Ishikawa (cell line): ENCODE data around the gene SERPINA10.

ENCODE experiments used
- CEBPB ChIP-seq: IDR thresholded peaks from 2 replicates; pipeline ENCODE4 v1.6.1; 2012
- CREB1 ChIP-seq: IDR thresholded peaks from 2 replicates; pipeline ENCODE4 v1.6.1; 2012; ENCODE audit warnings: low read depth
- EGR1 ChIP-seq: IDR thresholded peaks from 2 replicates; pipeline ENCODE4 v1.6.1; 2012
- EP300 ChIP-seq: IDR thresholded peaks from 2 replicates; pipeline ENCODE4 v1.6.1; 2012; ENCODE audit warnings: borderline replicate concordance
- FOXM1 ChIP-seq: IDR thresholded peaks from 2 replicates; pipeline ENCODE4 v1.6.1; 2012; ENCODE audit warnings: low read depth, borderline replicate concordance
- NFIC ChIP-seq: IDR thresholded peaks from 2 replicates; pipeline ENCODE4 v1.6.1; 2012
- RAD21 ChIP-seq: IDR thresholded peaks from 2 replicates; pipeline ENCODE4 v1.6.1; 2012; ENCODE audit warnings: low read depth
- TAF1 ChIP-seq: IDR thresholded peaks from 2 replicates; pipeline ENCODE4 v1.6.1; 2012; ENCODE audit warnings: low read depth, mild to moderate bottlenecking
- TCF12 ChIP-seq: IDR thresholded peaks from 2 replicates; pipeline ENCODE4 v1.6.1; 2012; ENCODE audit warnings: low read depth
- TEAD4 ChIP-seq: IDR thresholded peaks from 2 replicates; pipeline ENCODE4 v1.6.1; 2012
- YY1 ChIP-seq: IDR thresholded peaks from 2 replicates; pipeline ENCODE4 v1.6.1; 2012; ENCODE audit warnings: low read depth
- TF ChIP-seq, protein P1 (sequence below): IDR thresholded peaks from 2 replicates; pipeline ENCODE4 v1.6.1; 2012; ENCODE audit warnings: low read depth, mild to moderate bottlenecking
- TF ChIP-seq, protein P2 (sequence below): IDR thresholded peaks from 2 replicates; pipeline ENCODE4 v1.6.1; 2012
- TF ChIP-seq, protein P3 (sequence below): IDR thresholded peaks from 2 replicates; pipeline ENCODE4 v1.6.1; 2012

DNA sequence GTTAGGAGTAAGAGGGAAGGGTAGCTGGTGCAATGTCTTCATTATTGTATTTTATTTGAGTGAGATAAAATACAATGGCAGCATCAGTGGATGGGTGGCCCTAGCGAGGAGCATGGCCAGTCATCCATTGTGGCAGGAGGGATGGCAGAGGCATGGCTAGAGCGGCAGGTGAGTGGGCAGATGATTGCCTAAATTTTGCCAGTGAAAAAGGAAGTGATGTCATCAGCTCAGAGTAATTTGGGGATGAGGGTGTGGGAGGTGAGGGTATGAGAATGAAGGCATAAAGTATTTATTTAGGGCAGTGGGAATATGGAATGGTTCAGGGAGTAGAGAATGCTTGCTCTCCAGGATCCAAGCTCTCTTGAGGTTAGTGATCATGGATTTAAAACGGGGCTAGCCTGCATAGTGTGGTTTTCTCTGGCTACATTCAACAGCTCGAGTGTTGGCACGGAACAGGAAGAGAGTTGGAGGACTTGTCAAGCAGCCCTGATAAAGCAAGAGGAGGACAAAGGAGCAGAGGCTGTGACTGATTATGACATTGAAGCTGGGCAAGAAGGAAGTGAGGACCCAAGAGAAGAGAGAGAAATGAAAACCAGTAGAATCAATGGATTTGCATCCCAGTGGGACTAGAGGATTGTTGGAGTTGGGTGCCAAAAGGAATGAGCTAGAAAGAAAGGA, 48.7 kb upstream of the SERPINA10 start:
- TF ChIP-seq, protein P1, sequence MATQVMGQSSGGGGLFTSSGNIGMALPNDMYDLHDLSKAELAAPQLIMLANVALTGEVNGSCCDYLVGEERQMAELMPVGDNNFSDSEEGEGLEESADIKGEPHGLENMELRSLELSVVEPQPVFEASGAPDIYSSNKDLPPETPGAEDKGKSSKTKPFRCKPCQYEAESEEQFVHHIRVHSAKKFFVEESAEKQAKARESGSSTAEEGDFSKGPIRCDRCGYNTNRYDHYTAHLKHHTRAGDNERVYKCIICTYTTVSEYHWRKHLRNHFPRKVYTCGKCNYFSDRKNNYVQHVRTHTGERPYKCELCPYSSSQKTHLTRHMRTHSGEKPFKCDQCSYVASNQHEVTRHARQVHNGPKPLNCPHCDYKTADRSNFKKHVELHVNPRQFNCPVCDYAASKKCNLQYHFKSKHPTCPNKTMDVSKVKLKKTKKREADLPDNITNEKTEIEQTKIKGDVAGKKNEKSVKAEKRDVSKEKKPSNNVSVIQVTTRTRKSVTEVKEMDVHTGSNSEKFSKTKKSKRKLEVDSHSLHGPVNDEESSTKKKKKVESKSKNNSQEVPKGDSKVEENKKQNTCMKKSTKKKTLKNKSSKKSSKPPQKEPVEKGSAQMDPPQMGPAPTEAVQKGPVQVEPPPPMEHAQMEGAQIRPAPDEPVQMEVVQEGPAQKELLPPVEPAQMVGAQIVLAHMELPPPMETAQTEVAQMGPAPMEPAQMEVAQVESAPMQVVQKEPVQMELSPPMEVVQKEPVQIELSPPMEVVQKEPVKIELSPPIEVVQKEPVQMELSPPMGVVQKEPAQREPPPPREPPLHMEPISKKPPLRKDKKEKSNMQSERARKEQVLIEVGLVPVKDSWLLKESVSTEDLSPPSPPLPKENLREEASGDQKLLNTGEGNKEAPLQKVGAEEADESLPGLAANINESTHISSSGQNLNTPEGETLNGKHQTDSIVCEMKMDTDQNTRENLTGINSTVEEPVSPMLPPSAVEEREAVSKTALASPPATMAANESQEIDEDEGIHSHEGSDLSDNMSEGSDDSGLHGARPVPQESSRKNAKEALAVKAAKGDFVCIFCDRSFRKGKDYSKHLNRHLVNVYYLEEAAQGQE = no peak
- TF ChIP-seq, protein P2, sequence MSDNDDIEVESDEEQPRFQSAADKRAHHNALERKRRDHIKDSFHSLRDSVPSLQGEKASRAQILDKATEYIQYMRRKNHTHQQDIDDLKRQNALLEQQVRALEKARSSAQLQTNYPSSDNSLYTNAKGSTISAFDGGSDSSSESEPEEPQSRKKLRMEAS = no peak
- TF ChIP-seq EP300 (no peak), NFIC (no peak), RAD21 (no peak), TEAD4 (no peak), FOXM1 (no peak), YY1 (no peak), EGR1 (no peak), TAF1 (no peak), CREB1 (no peak), CEBPB (no peak), TCF12 (no peak)
- TF ChIP-seq, protein P3, sequence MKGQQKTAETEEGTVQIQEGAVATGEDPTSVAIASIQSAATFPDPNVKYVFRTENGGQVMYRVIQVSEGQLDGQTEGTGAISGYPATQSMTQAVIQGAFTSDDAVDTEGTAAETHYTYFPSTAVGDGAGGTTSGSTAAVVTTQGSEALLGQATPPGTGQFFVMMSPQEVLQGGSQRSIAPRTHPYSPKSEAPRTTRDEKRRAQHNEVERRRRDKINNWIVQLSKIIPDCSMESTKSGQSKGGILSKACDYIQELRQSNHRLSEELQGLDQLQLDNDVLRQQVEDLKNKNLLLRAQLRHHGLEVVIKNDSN = no peak
